Kidney epithelial cell (primary cell): Measurements from ENCODE around the gene SYT13. TPM values are rescaled to one million over a fixed set of nuclear protein-coding genes. Genes with fewer than 3 reads are reported as not detected.

Experiments used
- DNase-seq: peaks from one replicate; pipeline ENCODE4 v3.0.0-alpha.2; 2010; ENCODE audit warnings: low read depth
- H3K27me3 ChIP-seq: 2 replicates; pipeline ENCODE4 v1.6.0; 2011; ENCODE audit warnings: low read length; ENCODE audit not compliant: control insufficient read depth, insufficient read depth
- H3K36me3 ChIP-seq: 2 replicates; pipeline ENCODE4 v1.5.1; 2011; ENCODE audit warnings: low read length; ENCODE audit not compliant: control insufficient read depth, insufficient read depth
- H3K4me3 ChIP-seq: 2 replicates; pipeline ENCODE4 v1.5.1; 2011; ENCODE audit warnings: low read depth, mild to moderate bottlenecking, control low read depth, low read length
- total RNA-seq: library from RNA; depleted of rRNA; stranded (reverse); fragments of >200 nt; gene quantifications from 2 replicates; pipeline ENCODE4 v1.2.3, GENCODE V29; 2015
- TF ChIP-seq, protein P1 (sequence below): IDR thresholded peaks from 2 replicates; pipeline ENCODE4 v1.5.1; 2011; ENCODE audit warnings: mild to moderate bottlenecking, moderate library complexity, low read length, control low read depth, inconsistent platforms; ENCODE audit not compliant: insufficient read depth, poor library complexity, severe bottlenecking

Gene SYT13
- total RNA-seq, 1 donor from 2014 or later: 10.1 TPM

DNA sequence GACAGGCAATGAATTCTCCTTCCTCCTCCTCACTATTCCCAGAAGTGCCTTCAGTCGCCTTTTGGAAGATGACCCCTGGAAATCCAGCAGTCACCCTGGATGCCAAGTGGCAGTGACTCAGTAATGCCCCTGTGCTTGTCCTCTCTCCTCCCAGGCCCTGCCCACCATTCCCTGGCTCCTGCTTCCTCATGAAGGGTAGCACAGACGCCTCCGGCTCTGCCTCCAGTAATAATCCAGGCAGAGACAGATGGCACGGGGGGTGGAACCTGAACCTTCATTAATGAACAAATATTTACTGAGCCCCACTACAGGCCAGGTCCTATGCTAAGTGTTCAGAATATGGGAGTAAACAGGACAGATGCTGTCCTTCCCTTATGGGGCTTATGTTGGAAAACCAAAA, 23.2 kb downstream of the SYT13 start:
- TF ChIP-seq, protein P1, sequence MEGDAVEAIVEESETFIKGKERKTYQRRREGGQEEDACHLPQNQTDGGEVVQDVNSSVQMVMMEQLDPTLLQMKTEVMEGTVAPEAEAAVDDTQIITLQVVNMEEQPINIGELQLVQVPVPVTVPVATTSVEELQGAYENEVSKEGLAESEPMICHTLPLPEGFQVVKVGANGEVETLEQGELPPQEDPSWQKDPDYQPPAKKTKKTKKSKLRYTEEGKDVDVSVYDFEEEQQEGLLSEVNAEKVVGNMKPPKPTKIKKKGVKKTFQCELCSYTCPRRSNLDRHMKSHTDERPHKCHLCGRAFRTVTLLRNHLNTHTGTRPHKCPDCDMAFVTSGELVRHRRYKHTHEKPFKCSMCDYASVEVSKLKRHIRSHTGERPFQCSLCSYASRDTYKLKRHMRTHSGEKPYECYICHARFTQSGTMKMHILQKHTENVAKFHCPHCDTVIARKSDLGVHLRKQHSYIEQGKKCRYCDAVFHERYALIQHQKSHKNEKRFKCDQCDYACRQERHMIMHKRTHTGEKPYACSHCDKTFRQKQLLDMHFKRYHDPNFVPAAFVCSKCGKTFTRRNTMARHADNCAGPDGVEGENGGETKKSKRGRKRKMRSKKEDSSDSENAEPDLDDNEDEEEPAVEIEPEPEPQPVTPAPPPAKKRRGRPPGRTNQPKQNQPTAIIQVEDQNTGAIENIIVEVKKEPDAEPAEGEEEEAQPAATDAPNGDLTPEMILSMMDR: no peak
- Histone ChIP-seq H3K27me3 (no peaks in the 10 kb centered on the region), H3K4me3 (no peak overlapping the region), H3K36me3 (no peaks in the 10 kb centered on the region)
- no peak for DNase-seq

GRCh38 chr11:45260071-45260470, 26.1 kb downstream of the SYT13 start:
- TF ChIP-seq, protein P1: no peak
- Histone ChIP-seq H3K4me3 (no peak overlapping the region), H3K27me3 (peaks cover 2% of the 10 kb centered on the region), H3K36me3 (no peaks in the 10 kb centered on the region)
- no peak for DNase-seq

GRCh38 chr11:45259592-45259991, 26.5 kb downstream of the SYT13 start:
- peaks cover 2% of the 10 kb centered on the region for H3K27me3 ChIP-seq
- TF ChIP-seq, protein P1: no peak
- H3K36me3 ChIP-seq: no peaks in the 10 kb centered on the region
- DNase-seq: peak; percentile 84
- no peak overlapping the region for H3K4me3 ChIP-seq

- no peaks in the 10 kb centered on the region for H3K36me3 ChIP-seq
- DNase-seq: no peak
- peaks cover 2% of the 10 kb centered on the region for H3K27me3 ChIP-seq
- no peak overlapping the region for H3K4me3 ChIP-seq
- TF ChIP-seq, protein P1: no peak
Measured at GRCh38 chr11:45258982-45259530, 27.1 kb downstream of the SYT13 start.

- no peaks in the 10 kb centered on the region for H3K36me3 ChIP-seq
Measured at GRCh38 chr11:45254070-45254469, 32.1 kb downstream of the SYT13 start.

More at GRCh38 chr11:45254070-45254469, 32.1 kb downstream of the SYT13 start:
- TF ChIP-seq, protein P1: no peak
- DNase-seq: no peak
- Histone ChIP-seq H3K4me3 (no peak overlapping the region), H3K27me3 (peaks cover 2% of the 10 kb centered on the region)
